SK-N-SH (cell line): ENCODE data around the gene PHOX2A. TPM values are rescaled to one million over a fixed set of nuclear protein-coding genes. Genes with fewer than 3 reads are reported as not detected.

ENCODE experiments used
- ELF1 ChIP-seq: IDR thresholded peaks from 2 replicates; pipeline ENCODE4 v1.4.0; 2012
- EZH2phosphoT487 ChIP-seq: fragments of 200-600 bp; sonication (generic); IDR thresholded peaks from 2 replicates; pipeline ENCODE4 v1.6.1; 2017; ENCODE audit warnings: low read depth, mixed run types, mild to moderate bottlenecking, antibody characterized with exemption, moderate library complexity, borderline replicate concordance
- FOXM1 ChIP-seq: IDR thresholded peaks from 2 replicates; pipeline ENCODE4 v1.4.0; 2012; ENCODE audit warnings: low read depth, mild to moderate bottlenecking
- GABPA ChIP-seq: IDR thresholded peaks from 2 replicates; pipeline ENCODE4 v1.4.0; 2012; ENCODE audit warnings: low read depth, mild to moderate bottlenecking
- JUND ChIP-seq: IDR thresholded peaks from 2 replicates; pipeline ENCODE4 v1.4.0; 2012
- MEF2A ChIP-seq: IDR thresholded peaks from 2 replicates; pipeline ENCODE4 v1.4.0; 2012; ENCODE audit warnings: low read depth, borderline replicate concordance
- MXI1 ChIP-seq: IDR thresholded peaks from 2 replicates; pipeline ENCODE4 v1.6.1; 2012; ENCODE audit warnings: mild to moderate bottlenecking, low read depth, low read length, improper control_type of control experiment
- RAD21 ChIP-seq: IDR thresholded peaks from 2 replicates; pipeline ENCODE4 v1.6.1; 2012; ENCODE audit warnings: mild to moderate bottlenecking, low read length
- RFX5 ChIP-seq: IDR thresholded peaks from 2 replicates; pipeline ENCODE4 v1.6.1; 2012; ENCODE audit warnings: mild to moderate bottlenecking, improper control_type of control experiment, low read length
- RXRA ChIP-seq: IDR thresholded peaks from 2 replicates; pipeline ENCODE4 v1.4.0; 2012; ENCODE audit warnings: low read depth, mild to moderate bottlenecking, borderline replicate concordance
- SMC3 ChIP-seq: IDR thresholded peaks from 2 replicates; pipeline ENCODE4 v1.6.1; 2012; ENCODE audit warnings: low read depth, low read length, improper control_type of control experiment
- TAF1 ChIP-seq: IDR thresholded peaks from 2 replicates; pipeline ENCODE4 v1.6.1; 2012; ENCODE audit warnings: low read depth, mild to moderate bottlenecking, low read length, moderate library complexity, borderline replicate concordance
- TCF12 ChIP-seq: IDR thresholded peaks from 2 replicates; pipeline ENCODE4 v1.4.0; 2012
- TEAD4 ChIP-seq: IDR thresholded peaks from 2 replicates; pipeline ENCODE4 v1.4.0; 2012; ENCODE audit warnings: mild to moderate bottlenecking, borderline replicate concordance; ENCODE audit not compliant: insufficient read depth
- USF1 ChIP-seq: IDR thresholded peaks from 2 replicates; pipeline ENCODE4 v1.4.0; 2012; ENCODE audit warnings: low read depth, borderline replicate concordance
- YY1 ChIP-seq: IDR thresholded peaks from 2 replicates; pipeline ENCODE4 v1.4.0; 2012; ENCODE audit warnings: low read depth, mild to moderate bottlenecking
- polyA plus RNA-seq, 3 experiments: library from polyadenylated mRNA; depleted of rRNA; stranded (reverse); fragments of >200 nt; gene quantifications; 2 replicates each; pipeline ENCODE4 v1.2.3, GENCODE V29; 2012
- TF ChIP-seq, protein P1 (sequence below): fragments of 200-600 bp; sonication (generic); IDR thresholded peaks from 2 replicates; pipeline ENCODE4 v1.6.1; 2017; ENCODE audit warnings: antibody characterized with exemption, mild to moderate bottlenecking, moderate library complexity
- TF ChIP-seq, protein P2 (sequence below): fragments of 150-350 bp; IDR thresholded peaks from 2 replicates; pipeline ENCODE4 v1.6.1; 2016; ENCODE audit warnings: mild to moderate bottlenecking, low read depth, low read length
- TF ChIP-seq, protein P3 (sequence below): IDR thresholded peaks from 2 replicates; pipeline ENCODE4 v1.4.0; 2012; ENCODE audit warnings: low read depth

The PHOX2A gene
- polyA plus RNA-seq, 1 of the 3 experiments (the other 2 are of a cell fraction), result 75.6 TPM

GRCh38 chr11:72238040-72238450 is 5.9 kb downstream of the PHOX2A start (continued):
- TF ChIP-seq, protein P1, sequence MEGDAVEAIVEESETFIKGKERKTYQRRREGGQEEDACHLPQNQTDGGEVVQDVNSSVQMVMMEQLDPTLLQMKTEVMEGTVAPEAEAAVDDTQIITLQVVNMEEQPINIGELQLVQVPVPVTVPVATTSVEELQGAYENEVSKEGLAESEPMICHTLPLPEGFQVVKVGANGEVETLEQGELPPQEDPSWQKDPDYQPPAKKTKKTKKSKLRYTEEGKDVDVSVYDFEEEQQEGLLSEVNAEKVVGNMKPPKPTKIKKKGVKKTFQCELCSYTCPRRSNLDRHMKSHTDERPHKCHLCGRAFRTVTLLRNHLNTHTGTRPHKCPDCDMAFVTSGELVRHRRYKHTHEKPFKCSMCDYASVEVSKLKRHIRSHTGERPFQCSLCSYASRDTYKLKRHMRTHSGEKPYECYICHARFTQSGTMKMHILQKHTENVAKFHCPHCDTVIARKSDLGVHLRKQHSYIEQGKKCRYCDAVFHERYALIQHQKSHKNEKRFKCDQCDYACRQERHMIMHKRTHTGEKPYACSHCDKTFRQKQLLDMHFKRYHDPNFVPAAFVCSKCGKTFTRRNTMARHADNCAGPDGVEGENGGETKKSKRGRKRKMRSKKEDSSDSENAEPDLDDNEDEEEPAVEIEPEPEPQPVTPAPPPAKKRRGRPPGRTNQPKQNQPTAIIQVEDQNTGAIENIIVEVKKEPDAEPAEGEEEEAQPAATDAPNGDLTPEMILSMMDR, result peak; percentile 91
- TF ChIP-seq RFX5 (no peak), YY1 (no peak), JUND (no peak; the same call in 1 of the 2 replicates), RXRA (no peak), ELF1 (peak; percentile 21; the same call in 1 of the 2 replicates), MEF2A (no peak), MXI1 (no peak), TCF12 (peak; percentile 15; the same call in 1 of the 2 replicates), SMC3 (peak; percentile 50), FOXM1 (no peak), TAF1 (no peak), TEAD4 (no peak), GABPA (no peak), EZH2phosphoT487 (no peak), USF1 (no peak), RAD21 (peak; percentile 56)
- TF ChIP-seq, protein P2, sequence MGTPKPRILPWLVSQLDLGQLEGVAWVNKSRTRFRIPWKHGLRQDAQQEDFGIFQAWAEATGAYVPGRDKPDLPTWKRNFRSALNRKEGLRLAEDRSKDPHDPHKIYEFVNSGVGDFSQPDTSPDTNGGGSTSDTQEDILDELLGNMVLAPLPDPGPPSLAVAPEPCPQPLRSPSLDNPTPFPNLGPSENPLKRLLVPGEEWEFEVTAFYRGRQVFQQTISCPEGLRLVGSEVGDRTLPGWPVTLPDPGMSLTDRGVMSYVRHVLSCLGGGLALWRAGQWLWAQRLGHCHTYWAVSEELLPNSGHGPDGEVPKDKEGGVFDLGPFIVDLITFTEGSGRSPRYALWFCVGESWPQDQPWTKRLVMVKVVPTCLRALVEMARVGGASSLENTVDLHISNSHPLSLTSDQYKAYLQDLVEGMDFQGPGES, result no peak
- TF ChIP-seq, protein P3, sequence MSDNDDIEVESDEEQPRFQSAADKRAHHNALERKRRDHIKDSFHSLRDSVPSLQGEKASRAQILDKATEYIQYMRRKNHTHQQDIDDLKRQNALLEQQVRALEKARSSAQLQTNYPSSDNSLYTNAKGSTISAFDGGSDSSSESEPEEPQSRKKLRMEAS, result no peak
- TF ChIP-seq, all 33 proteins: peak for 9
